Activated CD8-positive, alpha-beta memory T cell treated with anti-CD3 and anti-CD28 coated beads, Interleukin-2, amount 50 U/mL, for 48 hours (primary cell): Measurements from ENCODE around the gene LIMS1.

Source experiments
- DNase-seq: peaks from one replicate; pipeline ENCODE4 v3.0.0-alpha.2; 2020

Gene LIMS1

DNA sequence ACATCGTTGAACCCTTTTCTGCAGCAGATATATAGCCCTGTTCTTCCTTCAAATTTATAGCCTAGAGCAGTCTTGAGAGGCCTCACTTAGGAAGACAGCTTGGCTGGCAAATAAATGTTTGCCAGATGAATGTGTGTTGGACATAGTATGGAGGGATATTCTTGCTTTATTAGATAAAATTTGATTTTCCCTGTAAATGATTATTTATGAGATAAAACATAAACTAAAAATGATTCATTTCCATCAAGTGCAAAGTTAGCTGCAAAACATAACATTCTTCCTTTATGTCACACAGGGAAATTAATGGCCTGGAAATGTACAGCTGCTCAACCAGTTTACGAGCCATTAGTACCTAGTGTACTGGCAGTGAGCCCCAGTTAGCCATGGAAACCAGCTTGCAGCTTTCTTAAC lies 82.5 kb downstream of the LIMS1 start:
- no peak for DNase-seq

DNA sequence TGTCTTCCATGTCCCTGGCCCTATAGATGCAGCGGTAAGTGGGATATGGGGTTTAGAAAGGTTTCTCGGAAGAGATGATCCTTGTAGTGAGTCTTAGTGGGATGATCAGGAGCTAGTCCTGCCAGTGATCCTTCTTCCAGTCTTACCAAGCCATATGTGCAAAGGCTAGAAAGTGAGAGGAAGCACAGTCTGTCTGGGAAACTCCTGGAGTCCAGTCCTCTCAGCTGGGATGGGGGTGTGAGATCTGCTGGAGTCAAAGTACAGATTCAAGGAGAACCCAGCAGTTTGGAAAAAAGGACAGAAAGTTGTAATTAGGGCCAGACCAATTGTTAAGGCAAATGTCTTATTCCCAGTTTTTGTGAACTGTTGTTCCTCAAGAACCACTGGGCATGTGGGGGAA lies 83.3 kb downstream of the LIMS1 start:
- DNase-seq = no peak

- no peak for DNase-seq
Measured at GRCh38 chr2:108619925-108620620, 85.8 kb downstream of the LIMS1 start.

DNA sequence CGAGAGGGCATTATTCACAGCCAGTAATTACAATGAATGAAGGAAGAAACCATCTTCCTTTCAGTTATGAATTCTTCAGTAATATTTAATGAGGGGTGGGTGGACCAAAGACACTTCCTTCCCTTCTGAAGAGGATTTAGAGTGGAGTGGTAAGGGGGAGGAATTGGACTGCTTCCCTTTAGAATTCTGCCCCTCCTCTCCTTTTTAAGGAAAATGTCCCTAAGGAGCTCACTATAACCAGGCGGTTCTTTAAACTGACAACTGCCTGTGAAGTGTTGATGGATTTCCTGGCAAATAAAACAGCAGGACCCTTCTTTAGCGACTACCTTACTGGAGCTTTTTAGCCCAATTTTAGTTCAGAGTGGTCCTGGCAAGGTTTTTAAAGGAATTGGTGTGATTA lies 86.4 kb downstream of the LIMS1 start:
- DNase-seq = no peak

DNA sequence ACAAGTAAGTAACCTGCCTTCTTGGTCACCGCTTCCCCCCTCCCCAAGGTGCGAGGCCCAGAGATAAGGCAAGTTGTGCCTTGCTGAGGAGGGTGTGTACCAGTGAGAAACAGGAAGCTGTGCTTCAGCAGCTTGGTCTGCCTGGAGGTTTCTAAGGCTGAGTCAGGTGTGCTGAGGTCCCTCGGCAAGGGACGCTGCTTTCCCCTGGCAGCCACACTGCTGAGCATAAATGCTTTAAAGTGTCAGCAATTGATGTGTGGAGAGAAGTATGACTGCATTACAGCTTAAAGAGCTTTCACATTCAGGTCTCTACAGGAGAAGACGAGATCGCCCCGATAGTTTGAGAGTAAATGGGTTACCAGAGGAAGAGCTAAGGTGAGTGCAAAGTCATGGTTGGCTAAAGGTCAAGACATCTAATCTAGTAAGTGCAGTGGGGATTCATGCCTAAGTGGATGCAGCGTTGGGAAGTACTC lies 86.9 kb downstream of the LIMS1 start:
- DNase-seq = peak; percentile 78

DNA sequence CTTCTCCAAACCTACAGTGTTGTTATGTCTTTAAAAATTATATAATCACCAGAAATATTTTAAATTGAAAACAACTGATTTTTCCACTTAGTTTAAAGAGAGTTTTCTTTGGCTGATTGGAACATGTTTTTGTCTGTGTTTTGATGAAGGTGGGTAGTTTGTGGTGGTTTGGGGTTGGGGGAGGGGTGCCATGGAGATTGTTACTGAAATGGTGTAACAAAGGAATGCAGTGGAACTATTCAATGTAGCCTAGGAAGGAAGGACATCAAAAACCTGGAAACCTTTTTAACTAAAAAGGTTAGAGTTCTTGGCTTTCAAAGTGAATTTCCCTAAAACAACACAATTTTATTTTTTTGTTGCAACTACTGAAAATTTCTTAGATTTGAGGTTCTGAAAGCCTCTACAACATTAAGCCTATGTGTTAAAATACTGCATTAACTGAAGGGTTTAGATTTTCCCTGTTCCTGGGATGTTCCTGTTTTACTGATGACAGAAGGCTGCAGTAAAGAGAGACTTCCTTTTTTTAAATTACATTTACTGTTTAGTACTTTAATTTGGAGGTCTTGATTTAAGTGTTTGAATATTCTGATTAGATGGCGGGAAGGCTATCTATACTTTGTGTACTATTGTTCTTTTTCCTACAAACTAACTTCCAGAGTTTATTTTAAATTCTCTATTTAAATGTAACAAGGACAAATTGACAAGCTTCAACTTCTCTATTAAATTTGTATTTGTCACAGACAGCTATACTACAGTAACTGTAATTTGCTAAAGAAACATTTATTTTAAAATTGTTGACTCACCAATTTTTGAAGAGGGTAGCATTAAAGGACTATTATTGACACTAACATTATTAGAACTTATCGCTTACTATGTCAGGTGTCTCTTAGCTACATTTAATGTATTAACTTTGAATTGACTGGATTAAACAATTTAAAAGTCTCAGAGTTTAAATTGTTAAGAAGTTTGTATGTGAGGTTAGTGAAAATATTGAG lies 87.7 kb downstream of the LIMS1 start:
- DNase-seq = no peak

- no peak for DNase-seq
Measured at GRCh38 chr2:108623616-108624015, 89.3 kb downstream of the LIMS1 start.

DNA sequence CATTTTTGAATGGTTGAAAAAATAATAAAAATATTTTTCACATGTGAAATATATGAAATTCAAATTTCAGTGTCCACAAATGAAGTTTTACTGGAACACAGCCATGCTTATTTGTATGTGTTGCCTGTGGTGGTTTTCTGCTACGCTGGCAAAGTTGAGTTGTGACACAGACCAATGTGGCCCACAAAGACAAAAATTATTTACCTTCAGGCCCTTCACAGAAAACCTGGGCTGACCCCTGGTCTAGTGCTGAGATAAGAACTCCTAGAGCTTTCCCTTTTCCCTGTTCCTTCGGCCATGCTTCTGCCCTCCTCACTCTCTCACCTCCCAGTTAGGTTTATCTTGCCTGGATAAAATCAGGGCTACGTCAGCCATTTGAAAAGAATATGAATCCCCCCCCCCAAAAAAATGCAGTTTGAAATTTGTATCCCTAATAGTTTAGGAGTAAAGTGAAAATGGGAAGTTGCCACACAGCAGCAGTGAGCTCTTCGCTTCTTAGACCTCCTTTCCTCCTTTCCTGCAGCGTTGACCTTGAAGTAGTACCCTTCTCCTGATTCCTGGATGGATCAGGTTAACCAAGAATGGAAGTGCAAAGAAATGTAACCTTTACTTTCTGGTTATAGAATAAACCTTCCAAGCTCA lies 91.0 kb downstream of the LIMS1 start:
- no peak for DNase-seq

DNA sequence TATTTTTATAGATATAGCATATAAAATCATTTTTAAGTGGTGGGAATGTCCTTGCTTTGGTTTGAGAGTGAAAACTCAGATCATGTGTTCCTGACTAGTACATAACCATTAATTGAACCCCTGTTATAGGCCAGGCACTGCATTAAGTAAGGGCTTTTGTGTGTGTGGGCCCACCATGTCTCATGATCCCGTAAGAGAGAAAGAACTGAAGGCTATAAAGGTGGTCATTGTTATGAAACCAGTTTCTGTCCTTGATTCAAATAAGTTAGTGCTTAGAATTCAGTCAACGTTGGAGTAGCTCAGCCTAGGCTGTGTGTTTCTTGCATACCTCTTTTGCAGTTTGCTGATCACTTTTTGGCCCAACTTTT lies 91.5 kb downstream of the LIMS1 start:
- no peak for DNase-seq

GRCh38 chr2:108626995-108627394 lies 92.7 kb downstream of the LIMS1 start:
- DNase-seq = no peak

DNA sequence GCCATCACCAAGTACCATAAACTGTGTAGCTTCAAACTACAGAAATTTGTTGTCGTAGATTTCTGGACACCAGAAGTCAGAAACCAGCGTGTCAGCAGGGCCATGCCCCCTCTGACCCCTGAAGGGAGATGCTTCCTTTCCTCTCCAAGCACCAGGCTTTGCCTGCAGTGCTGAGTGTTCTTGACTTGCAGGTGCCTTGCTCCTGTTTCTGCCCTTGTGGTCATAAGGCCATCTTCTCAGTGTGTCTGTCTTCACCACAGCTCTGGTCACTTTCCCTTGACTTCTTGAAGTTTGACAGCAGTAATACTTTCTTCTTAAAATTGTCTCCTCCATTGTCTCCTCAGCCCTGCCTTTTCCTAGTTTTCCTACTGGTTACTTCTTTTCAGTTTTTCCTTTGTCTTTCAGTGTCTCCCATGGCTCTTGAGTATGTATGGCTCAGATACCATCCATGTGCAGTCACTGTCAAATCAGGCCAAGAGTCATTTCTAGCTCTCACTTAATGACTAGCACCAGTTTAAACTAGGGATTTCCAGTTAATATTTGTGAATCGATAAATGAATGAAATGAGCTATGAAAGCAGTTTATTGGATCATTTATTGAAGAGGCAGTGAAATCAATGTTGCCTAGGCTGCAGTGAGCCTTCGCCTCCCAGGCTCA lies 93.8 kb downstream of the LIMS1 start:
- no peak for DNase-seq

DNA sequence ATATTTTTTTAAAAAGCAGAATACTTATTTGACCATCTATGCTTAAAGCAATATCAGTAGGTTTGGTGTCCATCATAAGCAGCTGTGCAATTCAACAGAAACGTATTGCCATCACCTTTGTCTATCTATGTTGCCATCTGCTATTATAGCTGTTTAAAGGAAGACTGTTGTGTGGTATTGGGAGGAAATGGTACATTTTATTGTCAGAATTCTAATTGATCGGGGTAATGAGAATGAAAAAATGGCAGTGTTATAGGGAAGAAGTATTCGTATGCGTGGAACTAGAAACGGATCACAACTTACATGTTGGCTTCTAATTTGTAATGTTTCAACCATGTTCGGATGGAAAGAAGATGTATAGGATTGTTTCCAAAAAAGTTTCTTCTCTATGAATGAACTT lies 94.7 kb downstream of the LIMS1 start:
- no peak for DNase-seq

DNA sequence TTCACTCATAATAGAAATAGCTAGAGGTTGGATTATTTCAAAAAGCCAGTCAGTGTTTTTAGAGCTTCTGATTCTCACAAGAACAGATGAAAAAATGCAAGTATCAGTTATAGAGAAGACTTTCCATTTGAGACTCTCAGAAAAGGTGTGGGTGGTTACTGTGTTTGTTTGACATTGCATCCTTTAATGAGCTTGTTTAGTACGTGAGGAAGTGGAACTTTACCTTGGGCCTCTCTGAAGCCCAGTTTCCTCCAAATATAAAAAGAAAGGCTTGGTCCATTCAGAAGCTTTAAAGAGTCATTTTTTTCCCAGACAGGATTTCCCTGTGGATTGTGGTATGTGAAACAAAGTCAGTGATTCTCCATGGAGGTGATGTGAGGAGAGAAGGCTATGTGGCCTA lies 95.1 kb downstream of the LIMS1 start:
- no peak for DNase-seq

DNA sequence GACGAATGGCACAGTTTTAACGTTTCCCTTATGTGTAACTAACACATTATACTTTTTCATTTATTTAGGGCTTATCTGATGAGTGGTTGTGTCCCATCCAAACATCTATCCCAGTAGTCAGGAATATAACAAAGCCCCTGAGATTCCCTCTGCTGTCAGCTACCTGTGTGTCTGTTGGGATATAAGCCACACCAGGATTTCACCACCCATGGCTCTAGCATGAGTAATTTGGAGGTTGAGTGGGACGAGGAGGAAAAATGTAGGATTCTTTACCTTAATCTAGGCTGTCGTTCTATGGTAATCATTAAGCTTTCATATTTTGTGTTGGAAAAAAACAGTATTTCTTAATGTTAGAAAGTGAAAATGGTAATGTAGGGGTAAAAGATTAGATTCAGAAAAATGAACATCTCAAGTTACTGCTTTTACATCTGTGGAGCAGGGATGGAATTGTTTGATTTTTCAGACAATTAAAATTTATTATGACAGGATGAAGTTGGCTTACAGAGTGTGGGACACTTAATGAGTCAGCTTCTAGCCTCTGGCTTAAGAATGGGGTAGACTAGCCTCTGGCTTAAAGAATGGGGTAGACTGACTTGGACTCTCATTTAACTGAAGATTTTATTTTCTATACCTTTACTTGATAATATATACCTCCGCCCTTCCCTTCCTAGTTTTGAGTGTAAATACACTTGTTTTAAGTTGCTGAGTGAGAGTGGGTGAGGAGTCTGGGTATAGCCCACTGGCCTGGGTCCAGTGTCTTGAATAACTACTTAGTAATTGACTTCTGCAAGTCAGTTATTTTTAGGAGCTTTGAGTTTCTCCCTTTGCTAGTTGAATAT lies 96.5 kb downstream of the LIMS1 start:
- DNase-seq = no peak

DNA sequence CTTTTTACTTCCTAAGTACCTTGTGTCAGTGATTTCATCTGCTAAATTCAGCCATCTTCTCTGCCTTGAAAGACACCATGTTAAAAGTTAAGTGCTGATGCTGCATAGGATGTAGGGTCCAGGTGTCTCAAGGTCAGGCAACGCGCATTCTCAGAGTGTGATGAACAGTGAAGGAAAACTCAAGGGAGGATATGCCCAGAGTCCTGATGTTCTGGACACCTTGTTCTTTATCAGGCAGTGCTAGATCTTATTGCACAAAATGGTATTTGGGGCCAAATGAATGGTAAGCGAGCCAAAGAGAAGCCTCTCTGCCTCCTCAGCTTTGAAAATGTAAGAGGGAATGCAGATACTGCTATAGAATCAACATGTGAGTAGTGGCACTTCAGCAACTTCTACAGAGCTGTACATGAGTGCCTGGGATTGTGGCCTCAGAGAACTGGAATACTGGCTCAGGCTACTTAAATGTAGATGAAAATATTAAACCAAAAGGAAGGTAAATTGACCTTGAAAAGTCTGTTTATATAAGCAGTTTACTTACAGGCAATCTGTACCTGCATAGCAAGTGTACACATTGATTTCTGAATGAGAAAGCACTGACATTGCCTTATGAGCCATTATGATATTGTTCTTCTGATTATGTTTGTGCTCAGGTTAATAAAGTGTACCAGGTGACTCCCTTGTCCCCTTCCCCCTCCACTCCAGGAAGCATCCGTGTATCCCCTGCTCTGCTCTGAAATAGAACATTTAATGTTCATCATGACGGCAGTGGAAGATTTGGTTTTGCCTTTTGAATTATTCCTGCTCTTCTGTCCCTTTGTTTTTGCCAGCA lies 98.3 kb downstream of the LIMS1 start:
- DNase-seq = no peak

DNA sequence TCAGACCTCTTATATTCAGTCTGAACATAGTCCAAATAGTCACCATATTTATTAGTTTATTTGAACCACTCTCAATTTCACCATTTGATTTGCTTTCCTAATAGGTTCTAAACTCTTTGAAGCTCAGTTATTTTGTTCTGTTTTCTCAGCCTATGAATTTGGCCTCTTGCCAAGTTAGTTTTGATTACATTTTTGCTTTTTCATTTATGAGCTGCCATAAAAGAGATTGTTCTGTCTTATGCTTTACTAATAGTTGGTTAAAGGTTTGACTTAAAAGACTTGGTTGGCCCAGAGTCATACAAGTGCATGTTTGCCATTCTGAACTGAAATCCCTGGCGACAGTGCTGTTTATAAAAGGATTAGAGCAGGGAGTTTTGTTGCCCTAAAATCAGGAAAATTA lies 99.1 kb downstream of the LIMS1 start:
- DNase-seq = no peak

- DNase-seq = no peak
Measured at GRCh38 chr2:108634011-108634410, 99.7 kb downstream of the LIMS1 start.

- DNase-seq = no peak
Measured at GRCh38 chr2:108634576-108635160, 100.4 kb downstream of the LIMS1 start.

DNA sequence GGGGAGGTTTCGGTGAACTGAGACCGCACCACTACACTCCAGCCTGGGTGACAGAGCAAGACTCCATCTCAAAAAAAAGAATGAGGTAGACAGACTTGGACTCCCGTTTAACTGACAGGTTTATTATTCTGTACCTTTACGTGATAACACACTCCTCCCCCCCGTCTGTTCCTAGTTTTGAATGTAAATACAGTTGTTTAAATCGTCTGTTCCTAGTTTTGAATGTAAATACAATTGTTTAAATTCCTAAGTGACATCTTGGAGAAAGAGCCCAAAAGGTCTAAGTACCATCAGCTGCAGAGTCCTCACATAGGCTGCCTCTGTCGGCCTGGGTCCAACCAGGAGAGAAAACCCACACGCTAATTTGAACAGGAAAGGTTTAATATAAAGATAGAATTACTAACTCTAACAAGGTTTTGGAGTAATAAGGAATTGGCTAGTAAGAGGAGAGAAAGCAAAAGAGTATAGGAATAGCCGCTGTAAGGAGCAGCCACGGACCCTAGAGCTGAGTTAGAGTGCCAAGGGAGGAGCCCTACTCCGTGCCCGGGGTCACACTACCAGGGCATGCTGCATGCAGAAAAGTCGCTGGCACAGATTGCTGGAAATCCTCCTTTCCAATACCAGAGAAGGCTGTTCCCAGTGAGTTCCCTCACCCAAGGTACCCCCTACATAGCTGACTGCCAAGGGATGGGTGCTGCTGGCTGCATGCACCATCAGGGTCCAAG lies 101.5 kb downstream of the LIMS1 start:
- no peak for DNase-seq

- DNase-seq = no peak
Measured at GRCh38 chr2:108637304-108637669, 103.0 kb downstream of the LIMS1 start.
